Prostate gland (tissue), 2 donors: ENCODE measurements around the gene SOX15.

Experiments used
- CTCF ChIP-seq, 4 experiments: fragments of 200-600 bp in 2 of 4; fragments of 450-650 bp in 2 of 4; sonication (generic) in 2 of 4; IDR thresholded peaks; 1 replicate in 3 of 4; 2 replicates in 1 of 4; pipeline ENCODE4 v1.5.1; 2016 to 2019; ENCODE audit warnings: antibody characterized with exemption in 4 of 4, mild to moderate bottlenecking in 2 of 4, moderate library complexity in 2 of 4
- POLR2AphosphoS5 ChIP-seq: sonication (generic); formaldehyde crosslinking; IDR thresholded peaks from one replicate; pipeline ENCODE4 v1.6.1; 2017; ENCODE audit warnings: antibody characterized with exemption

GRCh38 chr17:7587420-7588151 is 2.3 kb downstream of the SOX15 start:
- no peak for TF ChIP-seq CTCF (IDR thresholded peaks at IDR 0.05)
- no peak for TF ChIP-seq POLR2AphosphoS5
